Common myeloid progenitor, CD34-positive (primary cell): ENCODE measurements around the gene PRMT3.

Experiments
- CTCF ChIA-PET: fragments of 350-600 bp; sonication (Branson Sonifier 250); formaldehyde crosslinking; loops from one replicate; lab custom pipeline; 2021; ENCODE audit warnings: antibody characterized with exemption; lab: Charles Lee
- POLR2A ChIA-PET: fragments of 350-600 bp; sonication (Branson Sonifier 250); formaldehyde crosslinking; loops from one replicate; lab custom pipeline; 2021; ENCODE audit warnings: antibody characterized with exemption; lab: Charles Lee
- DNase-seq, 3 donors: peaks; one replicate each; pipeline versions ENCODE4 v3.0.0 to v3.0.0-alpha.2; 2013
- H3K27ac ChIP-seq, 2 experiments: 1 replicate in 1 of 2; 2 replicates in 1 of 2; pipeline ENCODE4 v1.7.0; 2013; ENCODE audit warnings: inconsistent platforms in 2 of 2, low read length in 2 of 2, mild to moderate bottlenecking in 2 of 2, low read depth in 1 of 2, moderate library complexity in 1 of 2; ENCODE audit not compliant: severe bottlenecking in 2 of 2, insufficient read depth in 1 of 2, poor library complexity in 1 of 2
- H3K27me3 ChIP-seq, 5 experiments: replicated peaks in 2 of 5; 1 replicate in 3 of 5; 2 replicates in 2 of 5; pipeline versions ENCODE4 v1.6.1 to v1.7.0; 2013; ENCODE audit warnings: low read length in 4 of 5, mild to moderate bottlenecking in 2 of 5, moderate library complexity in 2 of 5, inconsistent platforms in 1 of 5; ENCODE audit not compliant: insufficient read depth in 5 of 5, control insufficient read depth in 4 of 5
- H3K36me3 ChIP-seq, 4 experiments: 1 replicate in 2 of 4; 2 replicates in 2 of 4; pipeline versions ENCODE4 v1.6.1 to v1.7.0; 2013; ENCODE audit warnings: low read length in 3 of 4, control low read depth in 1 of 4, mild to moderate bottlenecking in 1 of 4; ENCODE audit not compliant: control insufficient read depth in 4 of 4, insufficient read depth in 4 of 4
- H3K4me1 ChIP-seq, 4 experiments: 1 replicate in 3 of 4; 2 replicates in 1 of 4; pipeline versions ENCODE4 v1.6.1 to v1.7.1; 2013; ENCODE audit warnings: low read length in 3 of 4, mild to moderate bottlenecking in 3 of 4, control low read depth in 1 of 4, inconsistent platforms in 1 of 4, moderate library complexity in 1 of 4; ENCODE audit not compliant: control insufficient read depth in 4 of 4, insufficient read depth in 4 of 4; ENCODE audit errors: control extremely low read depth in 1 of 4
- H3K4me3 ChIP-seq, 7 experiments: 1 replicate in 4 of 7; 2 replicates in 3 of 7; pipeline versions ENCODE4 v1.5.1 to v1.7.0; 2013; ENCODE audit warnings: mild to moderate bottlenecking in 7 of 7, low read length in 6 of 7, moderate library complexity in 6 of 7, inconsistent platforms in 2 of 7, low read depth in 2 of 7, control low read depth in 1 of 7; ENCODE audit not compliant: insufficient read depth in 4 of 7, control insufficient read depth in 1 of 7; ENCODE audit errors: extremely low read depth in 1 of 7
- H3K9me3 ChIP-seq, 5 experiments: 1 replicate in 4 of 5; 2 replicates in 1 of 5; pipeline versions ENCODE4 v1.6.1 to v1.7.1; 2013; ENCODE audit warnings: low read length in 4 of 5, mild to moderate bottlenecking in 2 of 5, inconsistent platforms in 1 of 5, low read depth in 1 of 5, moderate library complexity in 1 of 5; ENCODE audit not compliant: control insufficient read depth in 4 of 5, insufficient read depth in 2 of 5; ENCODE audit errors: control extremely low read depth in 1 of 5
- WGBS: methylation state at CpG from one replicate; pipeline ENCODE4 v1.1.5; 2013; ENCODE audit not compliant: insufficient coverage; 5-methylcytosine and 5-hydroxymethylcytosine counted together

The PRMT3 gene

GRCh38 chr11:20522536-20522935 lies 135.0 kb downstream of the PRMT3 start:
- no peak for DNase-seq
- H3K27ac ChIP-seq = no peak overlapping the region
- H3K9me3 ChIP-seq = no peaks in the 10 kb centered on the region
- H3K27me3 ChIP-seq = peaks cover 0 to 2% (median 0%) of the 10 kb centered on the region in 5 experiments
- ChIA-PET CTCF (no interaction called here), POLR2A (no interaction called here)
- no peaks in the 10 kb centered on the region for H3K4me1 ChIP-seq
- 40% methylated on average over 1 of the region's 1 CpG for WGBS
- no peaks in the 10 kb centered on the region for H3K36me3 ChIP-seq
- no peak overlapping the region for H3K4me3 ChIP-seq

DNA sequence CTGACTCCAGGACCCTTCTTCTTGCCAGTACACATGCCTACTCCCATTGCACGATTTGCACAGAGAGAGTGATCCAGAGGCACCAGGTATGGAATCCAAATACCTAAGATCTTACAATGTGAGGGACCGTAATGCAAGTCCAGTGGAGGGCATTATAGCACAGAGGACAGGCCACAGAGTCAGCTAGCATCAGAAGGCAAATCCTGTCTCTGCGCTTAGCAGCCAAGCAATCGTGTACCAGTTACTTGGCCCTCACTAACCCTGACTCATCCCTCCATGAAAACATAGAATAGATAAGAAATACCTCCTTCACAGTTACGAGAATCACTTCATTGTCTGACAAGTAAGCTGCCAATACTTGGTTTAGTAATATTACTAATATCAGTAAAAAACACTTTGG lies 142.2 kb downstream of the PRMT3 start:
- H3K4me3 ChIP-seq = no peak overlapping the region
- H3K27me3 ChIP-seq = peaks cover 0 to 4% (median 0%) of the 10 kb centered on the region in 5 experiments
- ChIA-PET CTCF (no interaction called here), POLR2A (no interaction called here)
- 94% methylated on average over 4 of the region's 5 CpGs for WGBS
- no peaks in the 10 kb centered on the region for H3K36me3 ChIP-seq
- H3K4me1 ChIP-seq = no peaks in the 10 kb centered on the region
- DNase-seq = no peak
- no peak overlapping the region for H3K27ac ChIP-seq
- no peaks in the 10 kb centered on the region for H3K9me3 ChIP-seq

- no peaks in the 10 kb centered on the region for H3K4me1 ChIP-seq
- no peak for DNase-seq
- H3K4me3 ChIP-seq = no peak overlapping the region
- POLR2A ChIA-PET = no interaction called here
- no peaks in the 10 kb centered on the region for H3K9me3 ChIP-seq
- H3K27ac ChIP-seq = no peak overlapping the region
- H3K36me3 ChIP-seq = no peaks in the 10 kb centered on the region
- 64% methylated on average over 8 of the region's 13 CpGs for WGBS
- peaks cover 0 to 4% (median 0%) of the 10 kb centered on the region in 5 experiments for H3K27me3 ChIP-seq
- CTCF ChIA-PET = no interaction called here
Observed at GRCh38 chr11:20530942-20531703, 143.6 kb downstream of the PRMT3 start.

GRCh38 chr11:20535271-20535881 lies 147.9 kb downstream of the PRMT3 start:
- H3K4me1 ChIP-seq = no peaks in the 10 kb centered on the region
- no peak overlapping the region for H3K27ac ChIP-seq
- ChIA-PET POLR2A (no interaction called here), CTCF (no interaction called here)
- H3K9me3 ChIP-seq = peaks cover 0 to 7% (median 0%) of the 10 kb centered on the region in 5 experiments
- 82% methylated on average over 2 of the region's 2 CpGs for WGBS
- no peak for DNase-seq
- H3K36me3 ChIP-seq = no peaks in the 10 kb centered on the region
- no peak overlapping the region for H3K4me3 ChIP-seq
- H3K27me3 ChIP-seq = peaks cover 0 to 4% (median 0%) of the 10 kb centered on the region in 5 experiments

GRCh38 chr11:20536365-20536764 lies 148.8 kb downstream of the PRMT3 start:
- peaks cover 0 to 7% (median 0%) of the 10 kb centered on the region in 5 experiments for H3K9me3 ChIP-seq
- H3K4me3 ChIP-seq = no peak overlapping the region
- DNase-seq = no peak
- H3K27me3 ChIP-seq = peaks cover 0 to 4% (median 0%) of the 10 kb centered on the region in 5 experiments
- 100% methylated on average over 1 of the region's 3 CpGs for WGBS
- ChIA-PET CTCF (no interaction called here), POLR2A (no interaction called here)
- H3K27ac ChIP-seq = no peak overlapping the region
- no peaks in the 10 kb centered on the region for H3K4me1 ChIP-seq
- H3K36me3 ChIP-seq = no peaks in the 10 kb centered on the region

GRCh38 chr11:20536784-20537183 lies 149.3 kb downstream of the PRMT3 start:
- ChIA-PET CTCF (no interaction called here), POLR2A (no interaction called here)
- Histone ChIP-seq H3K4me3 (no peak overlapping the region), H3K27ac (no peak overlapping the region), H3K4me1 (no peaks in the 10 kb centered on the region), H3K27me3 (peaks cover 0 to 3% (median 0%) of the 10 kb centered on the region in 5 experiments), H3K9me3 (peaks cover 0 to 7% (median 0%) of the 10 kb centered on the region in 5 experiments), H3K36me3 (no peaks in the 10 kb centered on the region)
- no peak for DNase-seq
- no CpG with 5 or more reads among the region's 1 CpG for WGBS

DNA sequence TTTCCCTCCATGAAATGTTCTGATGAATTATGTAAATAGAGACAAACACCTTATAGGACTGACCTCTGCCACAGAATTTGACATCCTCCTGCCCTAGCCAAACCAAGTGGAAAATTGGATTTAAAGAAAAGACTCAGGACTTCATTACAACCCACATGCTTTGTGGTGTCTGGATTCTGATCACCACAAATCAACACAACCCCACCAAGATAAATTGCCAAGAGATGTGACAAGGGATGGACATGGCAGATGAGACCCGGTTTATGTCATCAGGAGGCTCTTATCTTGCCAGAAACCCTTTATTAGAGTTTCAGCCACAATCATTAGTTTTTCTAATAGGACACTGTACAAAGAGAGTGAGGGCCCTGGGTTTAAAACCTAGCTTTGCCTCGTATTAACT lies 154.0 kb downstream of the PRMT3 start:
- CTCF ChIA-PET = no interaction called here
- peaks cover 0 to 7% (median 0%) of the 10 kb centered on the region in 5 experiments for H3K9me3 ChIP-seq
- H3K36me3 ChIP-seq = no peaks in the 10 kb centered on the region
- no peak overlapping the region for H3K27ac ChIP-seq
- H3K4me3 ChIP-seq = no peak overlapping the region
- POLR2A ChIA-PET = no interaction called here
- peaks cover 0 to 5% (median 2%) of the 10 kb centered on the region in 5 experiments for H3K27me3 ChIP-seq
- no CpG with 5 or more reads among the region's 2 CpGs for WGBS
- DNase-seq = no peak
- no peaks in the 10 kb centered on the region for H3K4me1 ChIP-seq
